ENCODE data around the gene MBD5.

The MBD5 gene

GRCh38 chr2:148552675-148553331 is 531.9 kb downstream of the MBD5 start:
- no peak overlapping the region for H2AFZ ChIP-seq (ENCODE audit: low read depth, low read length)
- H3K9me3 ChIP-seq (ENCODE audit: low read length): no peaks in the 10 kb centered on the region
- H3K36me3 ChIP-seq (ENCODE audit: insufficient read depth, low read length): no peaks in the 10 kb centered on the region
- no peak overlapping the region for H3K4me3 ChIP-seq (ENCODE audit: low read length)
- H3K4me1 ChIP-seq (ENCODE audit: insufficient read depth, low read length): peaks cover 15% of the 10 kb centered on the region
- H3K27me3 ChIP-seq (ENCODE audit: insufficient read depth, low read length): no peaks in the 10 kb centered on the region

GRCh38 chr2:148553332-148553887 is 532.5 kb downstream of the MBD5 start:
- Histone ChIP-seq H3K9me3 (ENCODE audit: low read length) (no peaks in the 10 kb centered on the region), H3K4me1 (ENCODE audit: insufficient read depth, low read length) (peaks cover 15% of the 10 kb centered on the region), H3K27me3 (ENCODE audit: insufficient read depth, low read length) (no peaks in the 10 kb centered on the region), H3K4me3 (ENCODE audit: low read length) (no peak overlapping the region), H3K36me3 (ENCODE audit: insufficient read depth, low read length) (no peaks in the 10 kb centered on the region), H2AFZ (ENCODE audit: low read depth, low read length) (no peak overlapping the region)

GRCh38 chr2:148554459-148555247 is 533.8 kb downstream of the MBD5 start:
- peaks cover 15% of the 10 kb centered on the region for H3K4me1 ChIP-seq (ENCODE audit: insufficient read depth, low read length)
- H3K36me3 ChIP-seq (ENCODE audit: insufficient read depth, low read length): no peaks in the 10 kb centered on the region
- H3K4me3 ChIP-seq (ENCODE audit: low read length): no peak overlapping the region
- H2AFZ ChIP-seq (ENCODE audit: low read depth, low read length): peak overlapping the region; percentile 2
- H3K9me3 ChIP-seq (ENCODE audit: low read length): no peaks in the 10 kb centered on the region
- H3K27me3 ChIP-seq (ENCODE audit: insufficient read depth, low read length): no peaks in the 10 kb centered on the region

GRCh38 chr2:148555622-148556294 is 534.9 kb downstream of the MBD5 start:
- Histone ChIP-seq H3K4me3 (ENCODE audit: low read length) (no peak overlapping the region), H3K9me3 (ENCODE audit: low read length) (no peaks in the 10 kb centered on the region), H2AFZ (ENCODE audit: low read depth, low read length) (no peak overlapping the region), H3K27me3 (ENCODE audit: insufficient read depth, low read length) (no peaks in the 10 kb centered on the region), H3K36me3 (ENCODE audit: insufficient read depth, low read length) (no peaks in the 10 kb centered on the region), H3K4me1 (ENCODE audit: insufficient read depth, low read length) (peaks cover 15% of the 10 kb centered on the region)

- H3K4me1 ChIP-seq (ENCODE audit: insufficient read depth, low read length): peaks cover 15% of the 10 kb centered on the region
- no peaks in the 10 kb centered on the region for H3K36me3 ChIP-seq (ENCODE audit: insufficient read depth, low read length)
- H2AFZ ChIP-seq (ENCODE audit: low read depth, low read length): no peak overlapping the region
- H3K9me3 ChIP-seq (ENCODE audit: low read length): no peaks in the 10 kb centered on the region
- H3K4me3 ChIP-seq (ENCODE audit: low read length): no peak overlapping the region
- H3K27me3 ChIP-seq (ENCODE audit: insufficient read depth, low read length): no peaks in the 10 kb centered on the region
These were observed 537.0 kb downstream of the MBD5 start for GRCh38 chr2:148557844-148558436.

DNA sequence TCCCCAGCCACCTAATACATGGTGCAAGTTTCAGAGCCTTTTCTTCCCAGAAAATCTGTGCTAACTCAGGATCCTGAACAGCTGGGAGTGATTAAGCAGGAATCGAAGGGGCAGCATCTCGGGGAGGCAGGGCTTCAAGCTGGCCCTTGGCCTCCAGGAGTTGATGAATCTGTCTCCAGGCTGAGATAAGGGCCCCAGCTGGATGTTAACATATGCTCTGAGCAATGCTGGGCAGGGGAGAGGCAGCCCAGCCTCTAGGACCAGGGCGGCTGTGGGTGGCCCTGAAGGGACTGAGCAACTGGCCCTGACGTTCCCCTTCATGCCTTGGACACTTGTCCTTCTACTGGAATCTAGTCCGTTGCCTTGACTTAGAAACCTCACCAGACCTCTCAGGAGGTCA is 539.6 kb downstream of the MBD5 start:
- no peaks in the 10 kb centered on the region for H3K9me3 ChIP-seq (ENCODE audit: low read length)

GRCh38 chr2:148561389-148561788 is 540.5 kb downstream of the MBD5 start:
- Histone ChIP-seq H2AFZ (ENCODE audit: low read depth, low read length) (no peak overlapping the region), H3K36me3 (ENCODE audit: insufficient read depth, low read length) (no peaks in the 10 kb centered on the region), H3K4me3 (ENCODE audit: low read length) (no peak overlapping the region), H3K27me3 (ENCODE audit: insufficient read depth, low read length) (no peaks in the 10 kb centered on the region), H3K4me1 (ENCODE audit: insufficient read depth, low read length) (no peaks in the 10 kb centered on the region), H3K9me3 (ENCODE audit: low read length) (no peaks in the 10 kb centered on the region)

More for the DNA sequence above, 539.6 kb downstream of the MBD5 start:
- Histone ChIP-seq H3K36me3 (ENCODE audit: insufficient read depth, low read length) (no peaks in the 10 kb centered on the region), H2AFZ (ENCODE audit: low read depth, low read length) (no peak overlapping the region), H3K27me3 (ENCODE audit: insufficient read depth, low read length) (no peaks in the 10 kb centered on the region), H3K4me3 (ENCODE audit: low read length) (no peak overlapping the region), H3K4me1 (ENCODE audit: insufficient read depth, low read length) (no peaks in the 10 kb centered on the region)

GRCh38 chr2:148565272-148565894 is 544.5 kb downstream of the MBD5 start:
- H3K9me3 ChIP-seq (ENCODE audit: low read length): no peaks in the 10 kb centered on the region
- peaks cover 2% of the 10 kb centered on the region for H3K4me1 ChIP-seq (ENCODE audit: insufficient read depth, low read length)
- no peaks in the 10 kb centered on the region for H3K36me3 ChIP-seq (ENCODE audit: insufficient read depth, low read length)
- H3K4me3 ChIP-seq (ENCODE audit: low read length): no peak overlapping the region
- H3K27me3 ChIP-seq (ENCODE audit: insufficient read depth, low read length): no peaks in the 10 kb centered on the region
- H2AFZ ChIP-seq (ENCODE audit: low read depth, low read length): no peak overlapping the region

All from neuron (in vitro differentiated cells).